ENCODE results near the gene VSIG10L. TPM values are rescaled to one million over a fixed set of nuclear protein-coding genes. Genes with fewer than 3 reads are reported as not detected.

Gene VSIG10L
- total RNA-seq, result 0.10 TPM

DNA sequence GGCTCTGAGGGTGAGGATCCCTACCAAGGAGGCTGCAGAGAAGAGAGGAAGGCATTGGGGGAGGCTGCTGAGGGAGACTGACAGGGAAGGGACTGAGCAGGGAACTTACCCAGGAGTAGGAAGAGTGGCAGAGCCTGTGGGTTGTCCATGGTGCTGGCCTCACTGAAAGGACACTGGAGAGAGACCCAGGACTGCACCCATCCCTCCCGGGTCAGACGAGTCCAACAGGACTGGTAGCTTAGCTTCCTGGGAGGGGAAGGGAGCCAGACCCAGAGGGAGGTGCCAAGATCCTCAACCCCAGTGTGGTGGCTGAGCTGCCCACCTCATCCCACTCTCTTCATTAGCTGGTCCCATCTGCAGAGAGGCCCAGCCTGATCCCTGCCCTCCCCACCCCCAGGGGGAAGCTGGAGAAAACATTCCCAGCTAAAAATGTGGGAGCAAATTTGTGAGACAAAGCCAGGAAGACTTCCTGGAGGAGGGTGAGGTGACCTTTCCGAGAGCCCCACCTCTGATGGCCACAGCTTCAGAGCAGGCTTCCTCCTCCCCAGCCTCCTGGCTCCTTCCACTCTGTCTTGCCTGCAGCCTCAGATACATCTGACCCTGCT is at the start of gene VSIG10L:
Gene VSIG10L (minus strand): TSS at position 164 of the 605 bp plus-strand sequence. CDS start 15 bp downstream, at position 149.
- H3K27me3 ChIP-seq (ENCODE audit: insufficient read depth, low read length), result no peaks in the 10 kb centered on the region
- H3K4me3 ChIP-seq (ENCODE audit: low read length), result no peak within 1 kb of the TSS
- no peaks in the 10 kb centered on the region for H3K9me3 ChIP-seq (ENCODE audit: low read depth, low read length)
- H3K4me1 ChIP-seq (ENCODE audit: insufficient read depth, low read length), result peaks cover 30% of the 10 kb centered on the region

DNA sequence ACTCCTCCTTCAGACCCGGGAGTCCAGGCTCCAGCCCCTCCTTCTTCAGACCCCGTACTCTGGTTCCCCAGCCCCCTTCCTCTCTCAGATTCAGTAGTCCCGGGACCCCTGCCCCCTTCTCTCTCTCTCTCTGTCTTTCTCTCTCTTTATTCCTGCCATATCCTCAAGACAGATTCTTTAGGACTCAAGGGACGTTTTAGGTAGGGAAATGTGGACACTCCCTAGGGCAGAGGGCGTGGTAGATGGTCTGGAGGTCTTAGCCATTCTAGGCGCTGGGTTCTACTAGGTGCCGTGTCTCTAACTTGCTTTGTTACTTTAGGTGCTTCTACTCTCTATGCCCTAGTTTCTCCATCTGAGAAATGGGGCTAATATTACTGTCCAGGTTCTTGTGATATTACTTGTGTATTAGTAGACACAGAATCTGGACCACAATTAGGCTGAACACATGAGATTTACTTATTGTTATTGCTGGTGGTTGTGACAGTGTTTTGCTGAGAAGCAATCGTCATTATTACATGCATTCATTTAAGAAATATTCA is 49.2 kb upstream of the VSIG10L start:
- Histone ChIP-seq H3K4me1 (ENCODE audit: insufficient read depth, low read length) (peaks cover 40% of the 10 kb centered on the region), H3K4me3 (ENCODE audit: low read length) (peak overlapping the region; percentile 3), H3K9me3 (ENCODE audit: low read depth, low read length) (no peaks in the 10 kb centered on the region), H3K27me3 (ENCODE audit: insufficient read depth, low read length) (no peaks in the 10 kb centered on the region)

DNA sequence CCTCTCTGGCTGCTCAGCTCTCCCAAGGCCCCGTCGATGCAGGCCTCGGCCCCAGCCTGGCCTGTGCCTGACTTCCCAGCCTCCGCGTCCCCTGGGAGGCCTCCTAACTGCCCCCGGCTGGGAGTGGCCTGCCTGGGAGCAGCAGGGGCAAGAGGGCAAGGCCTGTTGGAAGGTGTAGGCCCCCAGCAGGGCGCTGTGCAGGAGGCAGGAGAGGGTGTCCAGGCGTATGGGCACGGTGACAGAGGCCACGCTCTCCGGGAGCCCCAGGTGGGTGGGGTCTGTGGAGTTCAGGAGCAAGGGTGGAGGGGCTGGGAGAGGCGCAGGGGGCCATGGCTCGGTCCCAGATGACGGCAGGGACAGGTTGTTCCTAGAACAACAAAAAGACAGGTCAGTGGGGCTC is 47.2 kb upstream of the VSIG10L start:
- Histone ChIP-seq H3K4me1 (ENCODE audit: insufficient read depth, low read length) (peaks cover 20% of the 10 kb centered on the region), H3K9me3 (ENCODE audit: low read depth, low read length) (no peaks in the 10 kb centered on the region), H3K27me3 (ENCODE audit: insufficient read depth, low read length) (no peaks in the 10 kb centered on the region), H3K4me3 (ENCODE audit: low read length) (no peak overlapping the region)

DNA sequence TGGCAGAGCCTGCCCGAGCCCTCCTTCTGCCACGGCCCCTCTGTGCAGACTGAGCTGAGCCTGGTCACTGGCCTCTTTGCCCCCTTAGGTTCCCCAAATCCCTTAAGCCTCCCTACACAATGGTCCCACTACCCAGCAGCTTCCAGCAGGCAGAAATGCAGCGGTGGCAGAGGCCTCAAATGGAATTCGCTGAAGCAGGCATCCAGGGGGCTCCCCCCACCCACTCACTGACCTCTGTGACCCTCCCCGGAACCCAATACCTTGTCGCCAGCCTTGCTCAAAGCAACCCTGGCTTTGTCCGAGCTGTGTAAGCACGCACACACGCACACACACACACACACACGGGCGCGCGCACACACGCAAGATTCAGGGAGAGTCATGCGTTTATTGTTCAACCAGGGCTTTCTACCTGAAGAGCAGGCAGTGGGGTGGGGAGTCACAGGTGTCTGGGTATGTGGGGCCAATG is 46.0 kb upstream of the VSIG10L start, which contains the start of gene LIM2:
Gene LIM2 (minus strand): TSS at position 51 of the 466 bp plus-strand sequence. CDS start 531 bp downstream, outside the sequence.
- Histone ChIP-seq H3K27me3 (ENCODE audit: insufficient read depth, low read length) (no peaks in the 10 kb centered on the region), H3K9me3 (ENCODE audit: low read depth, low read length) (no peaks in the 10 kb centered on the region), H3K4me3 (ENCODE audit: low read length) (peak within 1 kb of the TSS; percentile 30), H3K4me1 (ENCODE audit: insufficient read depth, low read length) (peaks cover 14% of the 10 kb centered on the region)

DNA sequence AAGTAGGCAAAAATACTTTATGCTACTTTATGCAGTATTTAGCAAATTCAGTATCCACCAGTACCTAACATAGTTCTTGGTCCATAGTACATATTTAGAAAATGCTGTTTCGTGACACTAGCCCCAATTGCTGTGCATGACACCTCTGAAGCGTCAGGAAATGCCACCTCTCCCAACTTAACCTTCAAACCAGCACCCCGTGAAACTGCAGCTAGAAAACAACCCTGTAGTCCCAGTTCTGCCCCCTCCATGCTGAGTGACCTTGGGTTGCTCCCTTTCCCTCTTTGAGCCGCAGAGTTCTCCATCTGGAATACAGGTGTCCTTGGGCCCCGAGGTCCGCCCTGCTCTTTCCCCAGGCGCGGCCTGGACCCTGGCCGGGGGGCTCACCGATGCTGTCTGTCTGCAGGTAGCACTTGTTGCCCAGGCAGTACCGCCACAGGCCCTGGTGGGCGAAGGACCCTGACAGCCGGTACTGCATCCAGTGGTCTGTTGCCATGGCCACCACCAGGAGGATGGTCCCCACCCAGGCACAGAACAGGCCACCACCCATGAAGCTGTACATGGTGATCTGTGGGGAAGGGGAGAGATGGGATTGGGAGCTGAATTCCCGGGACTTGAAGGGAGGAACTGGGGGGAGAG is 45.1 kb upstream of the VSIG10L start:
- Histone ChIP-seq H3K4me3 (ENCODE audit: low read length) (peak overlapping the region; percentile 30), H3K4me1 (ENCODE audit: insufficient read depth, low read length) (peaks cover 14% of the 10 kb centered on the region), H3K27me3 (ENCODE audit: insufficient read depth, low read length) (no peaks in the 10 kb centered on the region), H3K9me3 (ENCODE audit: low read depth, low read length) (no peaks in the 10 kb centered on the region)

DNA sequence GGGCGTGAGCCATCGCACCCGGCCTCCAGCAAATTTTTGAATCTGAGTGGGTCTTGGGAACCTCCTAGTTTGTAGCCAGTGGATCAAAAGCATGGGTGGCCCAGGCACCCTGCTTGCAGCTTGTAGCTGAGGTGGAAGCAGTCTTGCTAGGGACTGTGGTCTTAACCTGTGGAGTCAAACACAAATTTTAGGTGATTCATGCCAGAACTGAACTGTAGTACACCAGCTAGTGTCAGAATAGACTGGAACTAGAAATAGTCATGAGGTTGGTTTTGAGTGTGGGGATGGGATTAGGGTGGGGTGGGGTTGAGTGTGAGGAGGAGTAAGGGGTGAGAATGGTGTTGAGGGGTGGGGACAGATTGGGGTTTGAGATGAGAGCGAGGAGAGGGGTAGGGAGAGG is 40.1 kb upstream of the VSIG10L start:
- Histone ChIP-seq H3K9me3 (ENCODE audit: low read depth, low read length) (no peaks in the 10 kb centered on the region), H3K4me1 (ENCODE audit: insufficient read depth, low read length) (no peaks in the 10 kb centered on the region), H3K4me3 (ENCODE audit: low read length) (no peak overlapping the region), H3K27me3 (ENCODE audit: insufficient read depth, low read length) (no peaks in the 10 kb centered on the region)

DNA sequence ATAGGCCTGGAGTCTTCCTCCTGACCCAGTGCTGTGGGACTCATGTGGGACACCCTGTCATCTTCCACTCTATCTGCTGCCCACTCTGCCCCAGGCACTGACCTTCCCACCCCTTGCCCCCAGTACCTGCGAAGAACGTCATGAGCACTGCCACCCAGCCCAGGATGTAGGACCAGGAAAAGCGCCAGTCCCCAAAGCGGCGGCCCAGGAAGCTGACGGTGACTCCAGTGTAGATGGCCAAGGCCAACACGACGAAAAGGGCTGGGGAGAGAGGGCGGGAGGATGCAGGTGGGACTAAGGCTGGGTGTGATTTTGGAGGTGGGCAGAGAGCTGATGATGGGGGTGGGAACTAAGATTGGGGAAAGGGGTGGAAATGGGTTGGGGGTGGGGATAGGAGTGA is 38.4 kb upstream of the VSIG10L start:
- Histone ChIP-seq H3K27me3 (ENCODE audit: insufficient read depth, low read length) (no peaks in the 10 kb centered on the region), H3K4me3 (ENCODE audit: low read length) (no peak overlapping the region), H3K9me3 (ENCODE audit: low read depth, low read length) (no peaks in the 10 kb centered on the region), H3K4me1 (ENCODE audit: insufficient read depth, low read length) (peaks cover 10% of the 10 kb centered on the region)

DNA sequence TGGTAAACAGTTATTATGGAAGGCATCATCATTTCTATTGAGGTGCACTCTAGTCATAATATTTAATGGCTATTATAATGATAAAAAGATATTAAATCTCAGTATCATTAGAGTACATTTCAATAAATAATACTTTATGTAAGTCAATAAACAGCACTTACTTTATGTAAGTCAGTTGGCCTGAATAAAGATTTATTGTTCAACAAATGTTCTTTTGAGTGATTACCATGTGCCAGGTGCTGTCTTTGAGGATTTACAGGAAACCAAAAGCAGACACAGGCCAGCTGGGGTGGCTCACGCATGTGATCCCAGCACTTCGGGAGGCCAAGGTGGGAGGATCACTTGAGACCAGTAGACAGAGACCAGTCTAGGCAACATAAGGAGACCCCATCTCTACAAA is 35.5 kb upstream of the VSIG10L start:
- Histone ChIP-seq H3K9me3 (ENCODE audit: low read depth, low read length) (no peaks in the 10 kb centered on the region), H3K4me3 (ENCODE audit: low read length) (no peak overlapping the region), H3K4me1 (ENCODE audit: insufficient read depth, low read length) (peaks cover 39% of the 10 kb centered on the region), H3K27me3 (ENCODE audit: insufficient read depth, low read length) (no peaks in the 10 kb centered on the region)

DNA sequence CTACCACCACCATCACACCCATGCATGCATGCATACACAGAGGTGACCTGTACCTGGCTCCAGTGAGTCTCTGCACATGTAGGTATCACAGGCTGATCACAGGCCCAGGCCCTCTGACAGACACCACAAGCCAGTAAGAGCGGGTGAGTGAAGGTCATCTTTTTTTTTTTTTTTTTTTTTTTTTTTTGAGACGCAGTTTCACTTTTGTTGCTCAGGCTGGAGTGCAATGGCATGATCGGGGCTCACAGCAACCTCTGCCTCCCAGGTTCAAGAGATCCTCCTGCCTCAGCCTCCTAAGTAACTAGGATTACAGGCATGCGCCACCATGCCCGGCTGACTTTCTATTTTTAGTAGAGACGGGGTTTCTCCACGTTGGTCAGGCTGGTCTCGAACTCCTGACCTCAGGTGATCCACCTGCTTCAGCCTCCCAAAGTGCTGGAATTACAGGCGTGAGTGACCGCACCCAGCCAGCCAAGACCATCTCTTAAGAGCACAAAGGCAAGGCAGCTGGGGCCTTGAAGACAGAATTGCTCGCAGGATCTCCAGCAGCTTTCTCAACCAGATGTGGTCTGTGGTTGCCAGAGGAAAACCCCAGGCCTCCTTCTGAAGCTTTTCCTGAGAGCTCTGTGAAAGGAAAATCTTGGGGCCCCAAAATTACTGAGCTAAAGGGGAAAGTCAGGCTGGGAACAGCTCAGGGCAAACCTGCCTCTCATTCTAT is 33.7 kb upstream of the VSIG10L start:
- Histone ChIP-seq H3K9me3 (ENCODE audit: low read depth, low read length) (no peaks in the 10 kb centered on the region), H3K27me3 (ENCODE audit: insufficient read depth, low read length) (no peaks in the 10 kb centered on the region), H3K4me3 (ENCODE audit: low read length) (no peak overlapping the region), H3K4me1 (ENCODE audit: insufficient read depth, low read length) (peaks cover 57% of the 10 kb centered on the region)

DNA sequence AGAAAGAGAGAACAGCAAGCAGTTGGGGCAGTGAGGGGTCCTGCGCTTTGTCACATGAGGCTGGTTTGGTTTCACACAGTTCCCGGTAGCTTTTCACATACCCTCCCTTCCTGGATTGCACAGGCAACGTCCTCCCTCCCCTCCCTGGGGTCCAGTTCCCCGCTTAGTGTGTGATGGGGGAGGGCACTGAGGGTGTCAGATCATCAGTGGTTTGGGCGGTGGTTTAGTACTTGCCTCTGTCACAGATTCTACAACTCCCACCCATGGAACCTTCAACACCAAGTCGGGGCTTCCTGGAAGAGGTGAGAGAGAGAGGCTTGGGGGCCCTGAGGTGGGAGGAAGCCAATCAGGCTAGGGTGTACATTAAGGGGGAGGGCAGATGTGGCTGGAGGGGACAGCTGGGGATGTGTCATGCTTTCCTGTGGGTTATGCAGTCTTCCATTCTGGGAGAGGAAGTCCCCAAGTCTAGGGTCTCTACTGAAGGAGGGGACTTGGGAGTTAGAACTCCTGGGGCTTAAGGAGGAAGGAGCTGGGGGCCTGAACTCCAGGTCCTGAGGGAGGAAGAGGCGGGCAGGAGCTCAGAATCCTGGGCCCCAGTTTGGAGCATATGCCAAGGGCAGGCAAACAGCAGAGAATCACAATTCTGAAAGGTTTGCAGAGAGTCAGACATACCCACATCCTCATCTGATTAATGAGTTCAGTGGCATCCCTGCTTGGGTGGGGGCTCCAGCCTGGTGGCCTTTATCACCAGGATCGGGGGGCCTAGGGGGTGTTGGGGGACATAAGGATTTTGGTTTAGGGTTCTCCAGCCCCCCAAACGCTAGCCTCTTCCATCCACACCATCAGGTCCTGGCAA is 30.9 kb upstream of the VSIG10L start, which contains the start of gene NKG7:
Gene NKG7 (minus strand): TSS at position 6 of the 856 bp plus-strand sequence. CDS start 119 bp downstream, outside the sequence.
- Histone ChIP-seq H3K27me3 (ENCODE audit: insufficient read depth, low read length) (no peaks in the 10 kb centered on the region), H3K9me3 (ENCODE audit: low read depth, low read length) (no peaks in the 10 kb centered on the region), H3K4me1 (ENCODE audit: insufficient read depth, low read length) (peaks cover 74% of the 10 kb centered on the region), H3K4me3 (ENCODE audit: low read length) (peak within 1 kb of the TSS; percentile 50)

DNA sequence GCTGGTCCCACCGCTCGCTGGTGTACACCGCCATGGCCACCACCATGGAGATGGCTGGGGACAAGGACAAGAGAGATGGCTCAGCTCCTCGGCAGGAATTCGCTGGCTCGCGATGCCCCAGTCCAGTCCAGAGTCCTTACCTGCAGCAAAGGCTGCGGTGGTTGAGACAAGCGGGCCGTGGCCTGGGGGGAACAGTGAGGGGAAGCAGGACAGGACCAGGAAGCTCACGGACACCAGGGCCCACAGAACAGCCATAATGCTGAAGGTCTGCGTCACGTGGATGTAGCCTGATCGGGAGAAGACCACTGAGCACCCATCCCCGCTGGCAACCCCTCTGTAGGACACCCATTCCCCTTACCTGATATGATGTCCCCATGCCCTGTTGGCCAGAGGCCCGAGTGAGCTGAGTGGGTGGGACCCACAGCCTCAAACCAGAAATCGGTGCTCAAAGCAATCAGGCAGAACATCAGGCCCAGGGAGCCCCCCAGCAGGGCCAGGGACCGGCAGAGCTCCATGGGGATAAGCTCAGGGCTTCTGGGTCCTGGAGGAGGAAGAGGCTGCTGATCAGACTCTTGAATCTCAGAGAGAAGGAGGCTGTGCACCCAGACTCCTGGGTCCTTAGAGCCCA is 30.2 kb upstream of the VSIG10L start:
- Histone ChIP-seq H3K4me3 (ENCODE audit: low read length) (peak overlapping the region; percentile 50), H3K4me1 (ENCODE audit: insufficient read depth, low read length) (peaks cover 79% of the 10 kb centered on the region), H3K27me3 (ENCODE audit: insufficient read depth, low read length) (no peaks in the 10 kb centered on the region), H3K9me3 (ENCODE audit: low read depth, low read length) (no peaks in the 10 kb centered on the region)

DNA sequence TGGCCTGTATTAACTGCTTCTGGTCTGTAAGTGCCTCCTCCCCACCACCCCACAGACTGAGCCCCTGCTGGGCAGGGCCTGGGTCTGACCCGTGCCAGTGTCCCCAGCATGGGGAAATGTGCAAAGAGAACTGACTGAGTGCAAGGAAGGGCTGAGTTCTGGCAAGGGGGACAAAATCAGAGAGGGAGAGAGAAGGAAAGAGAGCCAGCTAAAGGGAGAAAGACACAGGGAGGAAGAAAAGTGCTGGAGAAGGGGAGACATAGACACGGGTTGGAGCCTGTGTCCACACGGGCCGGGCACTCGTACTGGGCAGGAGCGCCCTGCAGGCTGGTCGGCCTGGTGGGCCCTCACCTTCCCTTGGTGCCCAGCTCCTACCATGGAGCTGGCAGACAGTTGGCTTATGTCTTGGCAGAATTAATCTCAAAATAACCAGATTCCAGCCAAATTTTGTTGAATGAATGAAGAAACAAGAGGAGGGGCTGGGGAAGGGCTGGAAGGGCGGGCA is 29.3 kb upstream of the VSIG10L start:
- no peaks in the 10 kb centered on the region for H3K9me3 ChIP-seq (ENCODE audit: low read depth, low read length)
- H3K4me1 ChIP-seq (ENCODE audit: insufficient read depth, low read length), result peaks cover 85% of the 10 kb centered on the region
- peak overlapping the region; percentile 50 for H3K4me3 ChIP-seq (ENCODE audit: low read length)
- no peaks in the 10 kb centered on the region for H3K27me3 ChIP-seq (ENCODE audit: insufficient read depth, low read length)

DNA sequence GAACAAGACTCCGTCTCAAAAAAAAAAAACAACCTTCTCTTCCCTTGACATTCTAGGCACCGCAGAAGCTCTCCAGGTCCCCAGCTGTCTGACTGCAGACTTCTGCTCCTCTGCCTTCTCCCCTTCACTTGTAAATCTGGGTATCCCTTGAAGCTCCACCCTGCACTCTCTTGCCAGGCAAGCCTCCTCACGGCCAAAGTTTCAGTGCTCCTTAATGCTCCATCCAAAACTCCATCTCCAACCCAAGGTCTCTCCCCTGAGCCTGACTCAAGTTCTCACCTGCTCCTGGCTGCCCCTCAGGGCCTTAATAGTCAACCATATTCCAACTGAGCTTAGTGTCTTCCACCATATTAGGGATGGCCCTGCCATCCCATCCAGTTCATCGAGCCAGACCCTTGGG is 28.3 kb upstream of the VSIG10L start:
- H3K4me3 ChIP-seq (ENCODE audit: low read length), result peak overlapping the region; percentile 50
- H3K27me3 ChIP-seq (ENCODE audit: insufficient read depth, low read length), result no peaks in the 10 kb centered on the region
- H3K9me3 ChIP-seq (ENCODE audit: low read depth, low read length), result no peaks in the 10 kb centered on the region
- H3K4me1 ChIP-seq (ENCODE audit: insufficient read depth, low read length), result peaks cover 83% of the 10 kb centered on the region

Data from mononuclear cell (primary cell).